SK-N-SH treated with all-trans-retinoic acid at 6 μM for 48 hours (cell line): ENCODE data around the gene KCNC2.

Source experiments
- ATAC-seq: fragments of 200-7000 bp; cut with Tn5 transposase; 3 replicates; pipeline ENCODE4 v1.9.1; 2020; ENCODE audit warnings: mild to moderate bottlenecking, moderate library complexity
- ARNTL ChIP-seq: fragments of 450-650 bp; formaldehyde crosslinking; IDR thresholded peaks from 2 replicates; pipeline ENCODE4 v1.5.0; 2020; ENCODE audit warnings: low read depth, mild to moderate bottlenecking, moderate library complexity, borderline replicate concordance
- BACH2 ChIP-seq: fragments of 250-450 bp; sonication (Bioruptor Pico); IDR thresholded peaks from 2 replicates; pipeline ENCODE4 v1.9.0; 2021; ENCODE audit warnings: mild to moderate bottlenecking, borderline replicate concordance
- CSDC2 ChIP-seq: fragments of 250-450 bp; sonication (Bioruptor Pico); IDR thresholded peaks from 2 replicates; pipeline ENCODE4 v1.5.0; 2020; ENCODE audit warnings: mild to moderate bottlenecking, moderate library complexity
- ESRRG ChIP-seq: fragments of 250-450 bp; sonication (Bioruptor Pico); IDR thresholded peaks from 2 replicates; pipeline ENCODE4 v1.6.1; 2021; ENCODE audit warnings: mild to moderate bottlenecking
- GLIS3 ChIP-seq: fragments of 250-450 bp; sonication (Bioruptor Pico); IDR thresholded peaks from 2 replicates; pipeline ENCODE4 v1.5.0; 2020; ENCODE audit warnings: mild to moderate bottlenecking, moderate library complexity
- ISL1 ChIP-seq: fragments of 250-450 bp; sonication (Bioruptor Pico); IDR thresholded peaks from 2 replicates; pipeline ENCODE4 v2.1.2; 2022; ENCODE audit warnings: mild to moderate bottlenecking, moderate library complexity
- POU6F1 ChIP-seq: fragments of 250-450 bp; sonication (Bioruptor Pico); IDR thresholded peaks from 2 replicates; pipeline ENCODE4 v1.8.0; 2021; ENCODE audit warnings: low read depth, mild to moderate bottlenecking, moderate library complexity, borderline replicate concordance
- PPARA ChIP-seq: fragments of 250-450 bp; sonication (Bioruptor Pico); IDR thresholded peaks from 2 replicates; pipeline ENCODE4 v1.5.0; 2020; ENCODE audit warnings: mild to moderate bottlenecking, borderline replicate concordance
- SNAI2 ChIP-seq: fragments of 250-450 bp; sonication (Bioruptor Pico); IDR thresholded peaks from 2 replicates; pipeline ENCODE4 v1.5.0; 2020; ENCODE audit warnings: mild to moderate bottlenecking, moderate library complexity
- TOX ChIP-seq: fragments of 250-450 bp; sonication (Bioruptor Pico); IDR thresholded peaks from 2 replicates; pipeline ENCODE4 v1.8.0; 2021; ENCODE audit warnings: mild to moderate bottlenecking, moderate library complexity, borderline replicate concordance
- TSHZ2 ChIP-seq: fragments of 250-450 bp; sonication (Bioruptor Pico); IDR thresholded peaks from 2 replicates; pipeline ENCODE4 v1.5.0; 2020; ENCODE audit warnings: mild to moderate bottlenecking, moderate library complexity
- ZC3H10 ChIP-seq: fragments of 250-450 bp; sonication (Bioruptor Pico); IDR thresholded peaks from 2 replicates; pipeline ENCODE4 v1.5.1; 2021; ENCODE audit warnings: mild to moderate bottlenecking, moderate library complexity
- ZFP3 ChIP-seq: fragments of 250-450 bp; sonication (Bioruptor Pico); IDR thresholded peaks from 2 replicates; pipeline ENCODE4 v1.5.0; 2020; ENCODE audit warnings: mild to moderate bottlenecking, moderate library complexity
- ZFP30 ChIP-seq: fragments of 450-650 bp; formaldehyde crosslinking; IDR thresholded peaks from 2 replicates; pipeline ENCODE4 v1.5.0; 2022; ENCODE audit warnings: mild to moderate bottlenecking, moderate library complexity
- ZNF565 ChIP-seq: fragments of 450-650 bp; formaldehyde crosslinking; conservative IDR thresholded peaks from 2 replicates; pipeline ENCODE4 v1.5.0; 2020; ENCODE audit warnings: low read depth, mild to moderate bottlenecking, moderate library complexity
- ZNF70 ChIP-seq: fragments of 450-650 bp; formaldehyde crosslinking; IDR thresholded peaks from 2 replicates; pipeline ENCODE4 v1.5.0; 2020; ENCODE audit warnings: mild to moderate bottlenecking, moderate library complexity
- TF ChIP-seq, protein P1 (sequence below): fragments of 250-450 bp; sonication (Bioruptor Pico); IDR thresholded peaks from 2 replicates; pipeline ENCODE4 v1.5.1; 2021; ENCODE audit warnings: mild to moderate bottlenecking, moderate library complexity

KCNC2 gene

GRCh38 chr12:75121036-75121705, 88.5 kb downstream of the KCNC2 start (continued):
- no peak for TF ChIP-seq POU6F1
- TF ChIP-seq, protein P1, sequence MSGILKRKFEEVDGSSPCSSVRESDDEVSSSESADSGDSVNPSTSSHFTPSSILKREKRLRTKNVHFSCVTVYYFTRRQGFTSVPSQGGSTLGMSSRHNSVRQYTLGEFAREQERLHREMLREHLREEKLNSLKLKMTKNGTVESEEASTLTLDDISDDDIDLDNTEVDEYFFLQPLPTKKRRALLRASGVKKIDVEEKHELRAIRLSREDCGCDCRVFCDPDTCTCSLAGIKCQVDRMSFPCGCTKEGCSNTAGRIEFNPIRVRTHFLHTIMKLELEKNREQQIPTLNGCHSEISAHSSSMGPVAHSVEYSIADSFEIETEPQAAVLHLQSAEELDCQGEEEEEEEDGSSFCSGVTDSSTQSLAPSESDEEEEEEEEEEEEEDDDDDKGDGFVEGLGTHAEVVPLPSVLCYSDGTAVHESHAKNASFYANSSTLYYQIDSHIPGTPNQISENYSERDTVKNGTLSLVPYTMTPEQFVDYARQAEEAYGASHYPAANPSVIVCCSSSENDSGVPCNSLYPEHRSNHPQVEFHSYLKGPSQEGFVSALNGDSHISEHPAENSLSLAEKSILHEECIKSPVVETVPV, result no peak

DNA sequence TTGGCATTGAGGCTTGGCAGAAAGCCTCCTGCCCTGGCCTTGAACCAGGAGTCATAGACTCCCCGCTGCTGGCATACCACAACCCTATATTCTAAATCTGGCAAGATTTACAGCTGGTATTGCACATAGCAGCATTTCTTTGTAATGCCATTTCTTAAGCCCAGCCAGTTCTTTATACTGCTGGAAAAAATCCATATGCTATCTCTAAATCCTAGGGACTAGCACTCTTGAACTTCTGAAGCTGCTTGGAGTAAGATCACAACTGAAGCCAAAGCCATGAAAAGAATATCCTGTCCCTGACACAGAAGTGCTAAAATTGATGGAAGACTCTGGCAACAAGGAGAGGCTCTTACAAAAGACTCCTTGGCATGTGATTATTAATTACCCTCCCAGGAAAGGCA, 89.3 kb downstream of the KCNC2 start:
- TF ChIP-seq ZC3H10 (CRISPR knock-in tag) (no peak), ARNTL (CRISPR knock-in tag) (no peak), GLIS3 (CRISPR knock-in tag) (no peak), TOX (CRISPR knock-in tag) (no peak)
- no peak for ATAC-seq

GRCh38 chr12:75116646-75117198, 92.9 kb downstream of the KCNC2 start:
- ATAC-seq, result no peak
- TF ChIP-seq PPARA (CRISPR knock-in tag) (no peak), ZNF70 (no peak), GLIS3 (CRISPR knock-in tag) (no peak), CSDC2 (CRISPR knock-in tag) (no peak), ZFP3 (CRISPR knock-in tag) (no peak), POU6F1 (no peak)

GRCh38 chr12:75115748-75116147, 93.9 kb downstream of the KCNC2 start:
- ATAC-seq, result no peak
- TF ChIP-seq ZC3H10 (CRISPR knock-in tag) (no peak), ZFP30 (CRISPR knock-in tag) (no peak), ESRRG (CRISPR knock-in tag) (no peak)
- TF ChIP-seq, all 23 proteins: peak for 0

DNA sequence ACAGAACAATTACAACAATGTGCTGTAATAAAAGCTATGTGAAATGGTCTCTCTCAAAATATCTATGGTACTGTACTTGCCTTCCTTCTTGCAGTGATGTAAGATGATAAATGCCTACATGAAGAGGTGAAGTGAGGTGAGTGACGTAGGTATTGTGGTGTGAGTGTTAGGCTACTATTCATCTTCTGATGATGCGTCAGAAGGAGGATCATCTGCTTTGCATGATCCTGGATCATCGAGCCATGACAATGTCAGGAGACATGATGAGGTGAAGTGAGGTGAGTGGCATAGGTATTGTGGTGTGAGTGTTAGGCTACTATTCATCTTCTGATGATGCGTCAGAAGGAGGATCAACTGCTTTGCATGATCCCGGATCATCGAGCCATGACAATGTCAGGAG, 105.8 kb downstream of the KCNC2 start:
- no peak for ATAC-seq
- TF ChIP-seq ISL1 (CRISPR knock-in tag) (no peak), PPARA (CRISPR knock-in tag) (no peak), TSHZ2 (CRISPR knock-in tag) (no peak), ZNF565 (CRISPR knock-in tag) (no peak)

GRCh38 chr12:75101781-75102180, 107.9 kb downstream of the KCNC2 start:
- ATAC-seq, result no peak

More at GRCh38 chr12:75101781-75102180, 107.9 kb downstream of the KCNC2 start:
- TF ChIP-seq GLIS3 (CRISPR knock-in tag) (no peak), ARNTL (CRISPR knock-in tag) (no peak), TOX (CRISPR knock-in tag) (no peak), TSHZ2 (CRISPR knock-in tag) (no peak), BACH2 (CRISPR knock-in tag) (no peak), SNAI2 (no peak)
